ENCODE results near the gene GTF2H2C.
A peak's percentile ranks its signal among the peaks of the same experiment; 100 is the strongest.
"Not testable (repeated sequence)": the region's sequence is repeated elsewhere in the genome, so short reads cannot be mapped to it uniquely, and the experiment has no call there.

Gene GTF2H2C

GRCh38 chr5:69608861-69609496, 49.0 kb downstream of the GTF2H2C start:
- not testable (repeated sequence) for H3K36me3 Mint-ChIP-seq, H3K27me3 Mint-ChIP-seq

GRCh38 chr5:69614843-69615242, 54.9 kb downstream of the GTF2H2C start:
- H3K27ac Mint-ChIP-seq; H3K9me3 Mint-ChIP-seq; H3K36me3 Mint-ChIP-seq; DNase-seq (ENCODE audit: low spot score in 2 of 2); H3K27me3 Mint-ChIP-seq; H3K4me3 Mint-ChIP-seq; ATAC-seq (ENCODE audit: low read depth); H3K4me1 Mint-ChIP-seq: not testable (repeated sequence)

More at GRCh38 chr5:69608861-69609496, 49.0 kb downstream of the GTF2H2C start:
- DNase-seq (ENCODE audit: low spot score in 2 of 2); H3K9me3 Mint-ChIP-seq; H3K4me3 Mint-ChIP-seq; H3K27ac Mint-ChIP-seq; H3K4me1 Mint-ChIP-seq: not testable (repeated sequence)
- peak; percentile 47 for ATAC-seq (ENCODE audit: low read depth)

- DNase-seq (ENCODE audit: low spot score in 2 of 2); H3K4me1 Mint-ChIP-seq; ATAC-seq (ENCODE audit: low read depth); H3K27me3 Mint-ChIP-seq; H3K36me3 Mint-ChIP-seq; H3K9me3 Mint-ChIP-seq; H3K4me3 Mint-ChIP-seq; H3K27ac Mint-ChIP-seq: not testable (repeated sequence)
Measured at GRCh38 chr5:69631879-69632278, 71.9 kb downstream of the GTF2H2C start.

Measured in memory B cell (primary cell).